GM21723 (cell line): ENCODE results near the gene RBMS3.

Experiments
- ATAC-seq: cut with Tn5 transposase; IDR thresholded peaks from one replicate; pipeline ENCODE4 v1.9.1; 2021; ENCODE audit warnings: mild to moderate bottlenecking, moderate library complexity; ENCODE audit not compliant: unreplicated experiment

Gene RBMS3

DNA sequence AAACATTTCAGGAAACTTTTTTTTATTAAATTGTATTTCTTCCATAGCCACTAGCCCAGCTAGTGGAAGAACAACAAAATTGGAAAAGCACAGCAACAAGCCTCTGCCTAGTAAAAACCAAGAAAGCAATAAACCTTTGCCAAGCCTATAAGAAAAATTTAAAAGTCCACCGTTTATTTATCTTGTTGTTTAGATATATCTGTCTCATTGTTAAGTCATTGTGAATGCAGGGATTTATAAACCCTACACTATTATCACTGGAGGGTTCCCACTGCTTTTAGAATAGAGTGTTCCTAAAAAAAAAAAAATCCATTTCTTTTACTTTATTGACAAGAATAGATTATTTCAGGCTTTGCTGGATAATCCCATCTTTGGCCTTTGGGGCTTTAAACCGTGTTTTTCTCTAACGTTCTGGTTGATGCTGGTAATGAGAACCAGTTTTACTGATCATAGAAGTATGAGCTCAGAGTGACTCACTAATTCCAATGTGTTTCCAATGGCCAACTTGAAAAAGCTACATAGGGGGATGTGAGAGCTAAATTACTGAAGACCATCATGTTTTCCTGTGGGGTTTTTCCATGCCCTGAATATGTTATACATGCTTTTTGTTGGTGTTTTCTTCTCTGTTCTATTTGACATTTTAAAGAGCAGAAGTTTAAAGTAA lies 634.1 kb downstream of the RBMS3 start:
- no peak for ATAC-seq

GRCh38 chr3:29919571-29919970 lies 638.7 kb downstream of the RBMS3 start:
- no peak for ATAC-seq

GRCh38 chr3:29922992-29923746 lies 642.3 kb downstream of the RBMS3 start:
- ATAC-seq, result no peak

GRCh38 chr3:29924783-29925561 lies 644.1 kb downstream of the RBMS3 start:
- no peak for ATAC-seq

GRCh38 chr3:29926378-29926777 lies 645.5 kb downstream of the RBMS3 start:
- no peak for ATAC-seq

- ATAC-seq, result no peak
Measured at GRCh38 chr3:29932696-29933325, 651.9 kb downstream of the RBMS3 start.

- ATAC-seq, result no peak
Measured at GRCh38 chr3:29933802-29934490, 653.1 kb downstream of the RBMS3 start.

DNA sequence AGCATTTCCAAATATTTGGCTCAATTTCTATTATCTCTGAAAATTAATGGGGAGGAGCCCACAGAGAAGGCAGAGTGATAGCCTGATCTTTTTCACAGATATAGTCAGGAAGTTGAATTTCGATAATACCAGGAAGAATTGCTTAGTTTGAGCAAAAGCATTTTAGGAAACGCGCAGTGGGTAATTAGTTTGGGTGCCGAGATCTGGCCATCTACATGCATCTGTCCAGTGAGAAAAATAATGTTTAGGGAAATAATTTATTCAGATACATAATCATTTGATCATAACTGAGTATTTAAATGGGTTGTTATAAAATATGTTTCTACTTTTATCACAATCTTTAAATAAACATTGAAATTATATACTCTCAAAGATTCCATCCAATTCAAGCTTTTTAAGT lies 653.9 kb downstream of the RBMS3 start:
- ATAC-seq, result no peak

DNA sequence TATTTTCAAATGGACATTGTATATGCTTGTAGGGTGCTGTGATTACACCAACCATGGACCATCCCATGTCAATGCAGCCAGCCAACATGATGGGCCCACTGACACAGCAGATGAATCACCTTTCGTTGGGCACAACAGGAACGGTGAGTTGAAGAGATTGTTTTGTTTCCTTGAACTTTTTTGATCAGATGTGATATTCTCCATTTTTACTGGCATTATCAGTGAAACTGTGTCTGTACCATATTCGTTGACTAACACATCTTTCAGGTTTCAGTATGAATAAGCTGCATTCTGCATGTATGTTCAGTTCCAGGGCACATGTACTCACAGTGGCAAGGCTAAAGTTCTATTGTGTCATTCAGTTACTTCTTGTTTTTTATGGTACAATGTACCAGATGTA lies 655.2 kb downstream of the RBMS3 start:
- ATAC-seq, result peak; percentile 77

- ATAC-seq, result peak; percentile 46
Measured at GRCh38 chr3:29936766-29937165, 655.9 kb downstream of the RBMS3 start.

- no peak for ATAC-seq
Measured at GRCh38 chr3:29937185-29937584, 656.3 kb downstream of the RBMS3 start.

GRCh38 chr3:29940759-29941323 lies 660.0 kb downstream of the RBMS3 start:
- no peak for ATAC-seq

GRCh38 chr3:29942297-29942696 lies 661.4 kb downstream of the RBMS3 start:
- no peak for ATAC-seq

DNA sequence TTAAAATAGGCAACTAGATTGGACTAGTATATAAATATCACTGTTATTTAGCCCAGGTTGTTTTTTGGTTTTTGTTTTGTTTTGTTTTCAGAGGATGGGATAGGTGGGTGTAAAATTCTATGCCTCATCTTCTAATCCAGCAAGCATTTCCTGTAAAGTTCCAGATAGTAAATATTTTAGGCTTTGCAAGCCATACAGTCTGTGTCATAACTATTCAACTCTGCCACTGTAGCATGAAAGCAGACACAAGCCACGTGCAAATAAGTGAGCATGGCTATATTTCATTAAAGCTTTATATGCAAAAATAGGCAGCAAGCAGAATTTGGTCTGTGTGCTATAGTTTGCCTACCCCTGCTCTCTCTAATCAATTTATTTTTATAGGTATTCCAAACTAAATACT lies 668.3 kb downstream of the RBMS3 start:
- ATAC-seq, result no peak

DNA sequence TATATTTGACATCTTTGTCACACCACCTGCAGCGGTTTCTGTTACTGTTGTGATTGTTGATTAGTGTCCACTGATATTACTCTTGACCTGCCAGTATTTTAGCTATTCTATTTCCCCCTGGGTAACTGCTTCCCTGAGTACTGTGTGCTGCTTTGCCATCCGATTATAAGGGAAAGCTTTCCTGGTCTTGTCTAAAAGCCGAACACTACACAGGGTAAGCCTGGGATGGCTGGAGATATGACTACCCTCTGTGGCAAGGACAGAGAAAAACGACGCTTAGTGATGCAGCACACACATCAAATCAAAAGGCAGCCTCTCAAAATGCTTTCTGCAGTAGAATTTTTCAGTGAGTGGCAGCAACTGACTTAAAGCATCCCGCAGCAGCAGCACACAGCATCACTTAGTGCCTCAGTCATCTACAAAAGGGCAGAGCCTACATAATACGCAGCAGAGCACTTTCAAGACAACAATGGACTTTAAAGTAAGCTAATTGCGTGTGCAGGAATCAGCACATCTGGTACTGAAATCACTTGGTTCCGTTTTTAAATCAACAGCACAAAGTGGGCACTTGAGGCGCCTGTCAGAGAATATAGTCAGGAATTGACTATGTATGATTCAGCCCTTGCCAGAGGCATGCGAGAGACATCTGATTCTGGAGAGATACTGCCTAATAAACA lies 669.2 kb downstream of the RBMS3 start:
- no peak for ATAC-seq

DNA sequence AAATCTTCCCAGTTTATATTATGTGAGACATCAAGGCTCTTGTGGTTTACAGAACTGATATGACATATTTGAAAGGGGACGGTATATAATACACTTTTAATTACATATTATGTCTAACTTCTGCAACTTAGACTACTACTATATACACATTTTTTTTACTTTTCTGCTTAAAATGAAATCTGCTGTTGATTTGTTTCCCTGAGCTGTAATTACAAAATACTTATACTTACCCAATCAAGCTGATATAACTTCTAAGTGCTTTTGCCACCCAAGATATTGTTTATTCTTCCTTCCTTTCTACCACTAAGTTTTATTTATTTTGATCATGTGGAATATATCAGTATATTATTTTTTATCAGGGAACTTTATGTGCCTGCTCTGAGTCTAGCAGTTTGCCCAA lies 671.6 kb downstream of the RBMS3 start:
- no peak for ATAC-seq

GRCh38 chr3:29955413-29955812 lies 674.5 kb downstream of the RBMS3 start:
- no peak for ATAC-seq

DNA sequence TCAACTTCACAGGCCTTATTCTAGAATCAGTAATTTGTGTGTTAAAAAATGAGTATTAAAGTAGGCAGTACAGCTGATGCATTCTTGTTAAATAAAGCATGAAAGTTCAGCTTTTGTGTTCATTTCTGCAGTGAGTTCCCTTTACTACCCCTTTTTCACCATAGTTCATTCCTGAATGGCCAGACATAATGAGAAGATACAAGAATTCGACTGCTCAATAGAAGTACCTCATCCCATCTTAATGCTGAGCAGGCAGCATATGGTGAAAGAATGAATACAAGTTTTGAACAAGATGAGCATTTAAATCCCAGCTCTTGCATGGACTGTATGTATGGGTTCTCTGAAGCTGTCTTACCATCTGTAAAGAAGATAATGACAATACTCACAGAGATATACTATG lies 677.9 kb downstream of the RBMS3 start:
- no peak for ATAC-seq

GRCh38 chr3:29971895-29972294 lies 691.0 kb downstream of the RBMS3 start:
- ATAC-seq, result no peak
